RKO (cell line): ENCODE results near the gene CTDSPL2.
"Not testable (repeated sequence)": the region's sequence is repeated elsewhere in the genome, so short reads cannot be mapped to it uniquely, and the experiment has no call there.

Source experiments
- DNase-seq: peaks from one replicate; pipeline ENCODE4 v3.0.0-alpha.2; 2016; ENCODE audit warnings: low spot score

CTDSPL2 gene

DNA sequence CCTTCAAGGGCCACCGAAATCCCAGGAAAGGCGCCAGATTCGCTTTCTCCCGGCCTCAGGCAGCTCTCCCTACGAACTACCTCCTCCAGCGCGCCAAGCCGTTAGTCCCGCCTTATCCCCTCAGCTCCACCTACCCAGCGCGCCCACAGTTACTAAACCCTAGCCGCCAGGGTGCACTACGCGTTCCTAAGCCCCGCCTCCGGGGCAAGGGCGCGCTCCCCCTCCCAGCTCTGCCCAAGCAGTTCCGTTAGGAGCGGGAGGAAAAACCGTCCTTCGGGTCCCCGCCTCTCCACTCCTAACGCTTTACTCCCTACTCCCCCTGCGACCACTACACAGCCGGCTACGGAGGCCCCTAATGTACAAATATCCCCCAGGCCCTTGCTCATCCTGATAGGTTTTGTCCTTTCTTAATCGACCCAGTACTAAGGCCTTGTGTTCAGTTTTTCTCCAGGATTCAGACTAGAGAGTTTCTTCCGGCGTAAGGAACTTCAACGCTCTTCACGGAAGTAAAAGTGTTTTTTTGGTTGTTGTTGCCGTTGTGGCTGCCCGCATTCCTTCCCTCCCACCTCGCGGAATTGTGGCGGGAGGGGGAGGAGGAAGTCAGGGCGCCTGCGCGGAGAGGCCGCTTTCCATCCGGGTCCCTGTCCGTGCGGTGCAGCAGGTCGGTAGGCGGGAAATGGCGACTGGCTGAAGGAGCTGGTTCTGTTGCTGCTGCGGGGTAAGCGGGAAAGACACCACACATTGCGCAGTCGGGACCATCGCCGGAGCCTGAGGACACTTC lies at the start of gene CTDSPL2:
TSS of gene CTDSPL2 (plus strand) at position 655 of the 781 bp plus-strand sequence. CDS start 31,386 bp downstream, outside the sequence.
- DNase-seq: peak; percentile 98

DNA sequence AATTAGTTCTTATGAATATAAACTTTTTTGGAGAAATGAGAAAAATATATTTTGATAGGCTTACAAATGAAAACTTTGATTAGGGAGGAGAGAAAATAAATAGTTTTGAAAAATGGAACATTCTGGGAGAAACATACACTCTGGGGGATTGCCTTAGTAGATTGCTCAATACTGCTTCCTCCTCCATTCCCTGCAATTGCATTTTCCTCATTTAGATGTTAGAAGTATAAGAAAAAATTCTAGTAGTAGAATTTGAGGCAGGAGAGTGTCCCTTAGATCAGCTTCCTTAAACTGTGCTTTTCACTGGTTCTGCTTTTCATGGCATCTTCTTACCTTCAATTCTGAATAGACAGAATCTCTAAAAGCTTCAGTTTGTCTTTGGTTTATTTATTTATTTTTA lies 46.2 kb upstream of the CTDSPL2 start:
- DNase-seq: no peak

DNA sequence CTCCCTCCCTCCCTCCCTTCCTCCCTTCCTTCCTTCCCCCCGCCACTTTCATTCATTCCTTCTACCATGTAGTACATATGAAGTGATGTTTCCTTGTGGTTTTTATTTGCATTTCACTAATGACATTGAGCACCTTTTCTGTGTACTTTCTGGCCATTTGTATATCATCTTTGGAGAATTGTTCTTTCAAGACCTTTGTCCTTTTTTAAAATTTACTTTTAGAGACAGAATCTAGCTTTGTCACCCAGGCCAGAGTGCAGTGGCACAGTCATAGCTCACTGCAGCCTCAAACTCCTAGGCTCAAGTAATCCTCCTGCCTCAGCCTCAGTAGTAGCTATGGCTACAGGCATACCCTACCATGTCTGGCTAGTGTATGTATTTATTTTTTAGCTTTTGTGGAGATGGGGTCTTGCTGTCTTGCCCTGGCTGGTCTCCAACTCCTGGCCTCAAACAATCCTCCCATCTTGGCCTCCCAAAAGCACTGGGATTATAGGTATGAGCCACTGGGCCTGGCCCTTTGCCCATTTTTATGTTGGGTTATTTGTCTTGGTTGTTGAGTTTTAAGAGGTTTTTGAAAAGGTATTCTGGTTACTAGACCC lies 42.0 kb upstream of the CTDSPL2 start:
- DNase-seq: no peak

DNA sequence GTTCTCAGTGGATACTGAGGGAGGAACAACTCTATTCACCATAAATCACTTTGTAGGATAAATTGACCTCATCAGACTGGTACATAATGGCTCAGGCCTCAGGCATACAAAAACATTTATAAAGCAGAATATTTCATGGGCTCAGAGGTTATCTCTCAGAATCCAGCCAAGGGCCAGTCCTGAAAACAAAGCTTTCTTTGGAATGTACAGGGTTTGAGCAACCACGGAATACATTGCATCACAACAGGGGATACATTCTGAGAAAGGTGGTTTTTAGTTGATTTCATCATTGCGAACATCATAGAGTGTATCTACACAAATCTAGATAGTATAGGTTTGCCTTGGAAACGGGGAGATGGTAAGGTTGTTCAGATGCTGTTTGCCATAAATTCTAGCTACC lies 33.4 kb upstream of the CTDSPL2 start:
- DNase-seq: no peak

DNA sequence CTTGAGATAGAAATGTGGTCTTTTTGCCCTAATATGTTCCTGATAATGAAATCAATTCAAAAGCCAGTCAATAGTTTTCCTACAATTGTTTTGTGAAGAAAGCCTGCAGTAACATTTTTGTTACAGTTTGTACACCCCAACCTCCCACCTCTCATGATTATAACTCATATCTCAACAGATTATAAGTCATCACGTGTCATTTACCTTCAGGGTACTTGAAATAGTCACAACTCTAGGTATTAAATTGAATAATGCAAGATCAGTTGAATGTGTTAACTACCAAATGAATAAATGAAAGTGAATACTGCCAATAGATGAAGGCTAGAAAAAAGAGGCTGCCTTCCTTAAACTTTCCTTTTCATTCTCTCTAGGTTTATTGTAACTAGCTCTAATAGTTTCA lies 32.9 kb upstream of the CTDSPL2 start:
- DNase-seq: no peak

DNA sequence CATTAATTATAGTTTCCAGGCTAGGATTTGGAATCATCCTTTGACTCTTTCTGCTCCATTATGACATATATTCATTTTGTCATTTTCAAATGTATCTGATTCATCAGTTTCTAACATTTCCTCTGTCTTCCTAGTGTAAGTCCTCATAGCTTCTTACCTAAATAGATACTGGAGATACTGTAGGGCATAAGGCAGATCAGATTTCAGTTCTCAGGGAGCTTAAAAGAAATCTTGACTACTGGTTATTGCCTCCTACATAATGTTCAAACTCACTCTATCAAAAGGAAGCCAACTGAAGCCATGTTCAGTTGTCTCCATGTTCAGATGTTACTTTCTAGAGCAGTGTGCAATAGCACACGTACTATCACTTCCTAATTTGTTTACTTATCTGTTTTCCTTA lies 29.6 kb upstream of the CTDSPL2 start:
- no peak for DNase-seq

DNA sequence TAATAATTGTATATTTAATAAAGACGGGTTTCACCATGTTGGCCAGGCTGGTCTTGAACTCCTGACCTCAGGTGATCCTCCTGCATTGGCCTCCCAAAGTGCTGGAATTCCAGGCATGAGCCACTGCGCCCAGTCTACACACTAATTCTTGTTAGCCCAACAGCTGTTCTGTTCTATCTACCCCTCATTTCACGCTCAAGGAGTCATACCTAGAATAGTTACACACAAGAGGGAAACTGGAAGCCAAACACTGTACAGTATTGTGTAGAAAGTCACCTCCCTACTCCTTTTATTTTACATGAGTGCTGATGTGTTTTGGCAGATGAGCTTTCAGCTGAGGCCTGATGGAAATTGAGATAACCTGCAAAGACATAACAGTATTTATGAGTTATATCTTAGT lies 13.4 kb upstream of the CTDSPL2 start:
- DNase-seq: no peak

DNA sequence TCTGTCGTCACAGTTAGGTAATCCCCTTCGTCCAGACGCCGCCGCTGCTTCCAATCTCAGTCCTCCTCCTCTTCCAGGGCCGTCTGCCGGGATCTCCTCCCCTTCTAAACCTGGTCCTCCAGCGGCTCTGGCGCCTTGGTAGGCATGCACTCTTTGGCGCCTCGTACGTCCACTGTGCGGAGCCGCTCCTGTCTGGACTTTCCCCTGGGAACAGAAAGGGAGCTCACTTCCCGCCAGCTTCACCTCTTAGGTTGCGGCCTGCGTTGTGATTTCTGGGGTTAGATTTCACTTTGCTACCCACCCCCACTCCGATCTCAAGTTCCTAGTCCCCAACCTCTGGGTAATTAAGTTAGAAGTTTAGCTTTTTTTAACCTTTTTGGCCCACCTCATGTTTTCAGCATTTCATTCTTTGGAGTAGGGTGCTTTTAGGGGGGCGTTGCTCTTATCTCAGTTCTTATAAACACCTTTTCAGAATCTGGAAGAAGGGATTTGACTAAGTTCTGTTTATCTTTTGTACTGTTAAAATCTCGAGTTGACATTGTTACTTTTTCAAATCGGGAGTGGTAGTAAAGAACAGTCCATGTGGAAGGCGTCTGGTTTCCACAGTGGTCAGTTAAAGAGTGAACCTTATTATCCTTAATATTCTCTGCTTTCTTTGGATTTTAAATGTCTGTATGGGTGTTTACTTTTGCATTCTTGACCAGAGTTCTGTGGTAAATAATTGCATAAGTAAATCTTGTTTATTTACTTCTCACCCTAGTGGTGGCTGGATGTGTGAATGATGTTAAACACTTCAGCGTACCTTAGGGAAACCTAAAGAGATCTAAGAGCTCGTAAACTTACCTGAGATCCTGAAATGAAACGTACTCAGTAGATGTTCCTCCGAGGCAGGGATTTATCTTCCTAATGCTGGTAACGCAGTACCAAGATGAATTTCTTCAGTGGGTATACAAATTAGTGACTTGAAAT lies 611 bp downstream of the CTDSPL2 start:
- DNase-seq: peak; percentile 74

DNA sequence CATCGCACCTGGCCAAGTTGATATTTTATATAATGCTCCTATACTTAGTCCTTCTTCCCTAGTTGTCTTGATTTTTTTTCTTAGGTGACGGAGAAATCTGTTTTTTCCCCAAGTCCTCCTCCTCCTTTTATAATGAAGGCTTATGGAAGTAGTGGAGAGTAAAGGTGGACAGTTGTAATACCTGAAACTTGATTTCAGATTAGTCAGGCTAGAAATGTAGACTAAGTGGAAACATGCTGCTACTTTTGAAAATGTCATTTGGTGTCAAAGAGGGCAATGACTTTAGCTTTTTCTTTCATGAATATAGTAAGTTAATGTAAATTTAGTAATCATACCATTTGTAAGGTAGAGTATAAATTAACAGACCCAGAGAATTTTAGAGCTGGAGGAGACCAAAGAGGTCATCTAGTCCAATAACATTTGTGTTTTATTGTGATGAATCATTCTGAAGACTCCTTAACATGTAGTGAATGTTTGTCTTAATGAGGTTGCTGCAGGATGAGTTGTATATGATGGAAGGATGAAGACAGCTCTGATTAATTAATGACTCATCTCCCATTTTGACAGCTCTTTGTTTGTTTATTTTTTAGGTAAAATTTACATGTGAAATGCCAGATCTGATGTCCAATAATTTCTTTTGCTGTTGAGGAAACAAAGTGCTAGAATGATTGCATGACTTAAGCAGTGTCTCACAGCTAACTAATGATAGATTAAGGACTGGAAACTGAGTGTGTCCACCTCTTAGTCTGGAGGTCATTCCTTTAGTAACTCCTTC lies 8.7 kb downstream of the CTDSPL2 start:
- DNase-seq: peak; percentile 80

DNA sequence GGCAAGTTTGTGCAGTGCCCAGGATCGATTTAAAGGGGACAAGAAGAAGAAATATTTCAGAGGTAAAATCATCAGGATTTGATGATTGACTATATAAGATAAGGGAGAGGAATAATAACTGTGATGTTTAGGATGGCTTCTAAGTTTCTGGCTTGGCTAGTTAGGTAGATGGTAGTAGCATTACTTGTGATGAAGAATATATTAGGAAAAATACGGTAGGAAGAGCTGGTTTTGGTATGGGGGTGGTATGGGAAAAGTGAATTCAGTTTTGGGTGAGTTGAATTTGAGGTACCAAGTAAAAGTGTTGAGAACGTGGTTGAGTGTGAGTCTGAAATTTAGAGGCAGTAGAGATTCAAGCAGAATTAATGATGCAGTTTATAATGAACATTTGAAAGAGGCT lies 11.0 kb downstream of the CTDSPL2 start:
- no peak for DNase-seq

DNA sequence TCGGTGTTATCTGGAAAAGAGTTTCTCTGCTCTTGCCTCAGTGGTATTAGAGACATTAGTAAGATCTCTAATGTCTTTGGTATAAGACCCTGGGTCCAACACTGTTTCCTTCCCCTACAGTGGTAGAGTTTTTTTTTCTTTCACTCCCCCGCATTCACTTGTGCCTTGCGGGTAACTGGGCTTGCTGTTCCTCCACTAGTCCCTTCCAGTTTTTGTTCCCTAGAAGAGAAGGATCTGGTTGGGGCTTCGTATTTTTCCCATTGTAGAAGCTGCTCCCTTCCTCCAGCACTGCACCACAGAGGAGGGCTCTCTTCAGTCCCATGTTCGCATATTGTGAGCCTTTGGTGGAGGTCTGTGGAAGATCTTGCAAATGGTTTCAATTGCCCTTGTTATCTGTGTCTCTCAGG lies 13.7 kb downstream of the CTDSPL2 start:
- DNase-seq: no peak

DNA sequence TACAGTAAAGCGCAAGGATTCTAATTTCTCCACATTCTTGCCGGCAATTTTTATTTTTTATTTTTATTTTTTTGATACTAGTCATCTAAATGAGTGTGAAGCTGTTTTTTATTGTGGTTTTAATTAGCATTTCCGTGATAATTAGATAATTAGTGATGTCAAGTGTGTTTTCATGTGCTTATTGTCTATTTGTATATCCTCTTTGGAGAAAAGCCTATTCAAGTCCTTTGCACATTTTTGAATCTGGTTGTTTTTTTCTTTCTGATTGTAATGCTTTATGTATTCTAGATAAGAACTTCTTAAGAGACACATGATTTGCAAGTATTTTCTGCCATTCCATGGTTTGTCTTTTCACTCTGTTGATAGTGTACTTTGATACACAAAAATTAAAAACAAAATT lies 16.1 kb downstream of the CTDSPL2 start:
- DNase-seq: no peak

DNA sequence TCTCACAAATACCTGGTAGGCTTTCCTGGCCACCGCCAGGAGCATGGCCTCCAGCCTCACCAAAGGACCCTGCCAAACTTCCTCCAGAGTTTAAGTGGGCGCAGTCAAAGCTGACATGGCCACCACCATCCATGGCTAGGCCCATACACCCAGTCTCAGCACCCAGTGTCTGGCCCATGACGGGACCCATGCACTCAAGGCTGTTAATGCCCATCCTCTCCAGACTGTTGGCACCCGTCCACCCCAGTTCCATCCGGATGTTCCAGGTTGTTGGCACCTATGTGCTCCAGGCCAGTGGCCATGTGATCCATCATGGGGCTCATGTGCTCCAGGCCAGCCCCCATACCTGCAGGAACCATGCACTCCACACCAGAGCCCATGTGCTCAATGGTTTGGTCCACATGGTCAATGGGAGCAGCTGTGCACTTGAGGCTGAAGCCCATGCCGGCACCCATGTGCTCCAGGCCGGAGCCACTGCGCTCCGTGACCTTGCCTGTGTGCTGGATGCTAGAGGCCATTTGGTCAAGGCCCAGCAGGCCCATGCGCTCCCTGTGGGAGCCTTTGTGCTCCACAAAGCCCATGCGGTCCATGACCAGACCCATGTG lies 20.4 kb downstream of the CTDSPL2 start:
- no peak for DNase-seq

DNA sequence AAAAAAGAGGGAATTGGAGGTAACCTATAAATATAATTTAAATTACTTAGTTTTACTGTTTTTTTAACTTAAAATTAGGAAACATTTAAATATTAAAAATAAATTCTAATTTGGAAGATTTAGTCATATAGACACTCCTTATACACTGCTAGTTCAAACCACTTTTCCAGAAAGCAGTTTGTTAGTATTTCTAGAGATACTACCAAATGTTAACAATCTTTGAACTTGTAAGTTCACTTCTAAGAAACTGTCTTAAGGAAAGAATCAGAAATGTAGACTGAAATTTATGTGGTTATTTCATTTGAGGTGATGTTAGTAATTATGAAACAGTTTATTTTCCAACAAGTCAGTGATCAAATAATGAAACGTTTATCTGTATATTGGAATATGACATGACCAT lies 22.7 kb downstream of the CTDSPL2 start:
- DNase-seq: no peak

DNA sequence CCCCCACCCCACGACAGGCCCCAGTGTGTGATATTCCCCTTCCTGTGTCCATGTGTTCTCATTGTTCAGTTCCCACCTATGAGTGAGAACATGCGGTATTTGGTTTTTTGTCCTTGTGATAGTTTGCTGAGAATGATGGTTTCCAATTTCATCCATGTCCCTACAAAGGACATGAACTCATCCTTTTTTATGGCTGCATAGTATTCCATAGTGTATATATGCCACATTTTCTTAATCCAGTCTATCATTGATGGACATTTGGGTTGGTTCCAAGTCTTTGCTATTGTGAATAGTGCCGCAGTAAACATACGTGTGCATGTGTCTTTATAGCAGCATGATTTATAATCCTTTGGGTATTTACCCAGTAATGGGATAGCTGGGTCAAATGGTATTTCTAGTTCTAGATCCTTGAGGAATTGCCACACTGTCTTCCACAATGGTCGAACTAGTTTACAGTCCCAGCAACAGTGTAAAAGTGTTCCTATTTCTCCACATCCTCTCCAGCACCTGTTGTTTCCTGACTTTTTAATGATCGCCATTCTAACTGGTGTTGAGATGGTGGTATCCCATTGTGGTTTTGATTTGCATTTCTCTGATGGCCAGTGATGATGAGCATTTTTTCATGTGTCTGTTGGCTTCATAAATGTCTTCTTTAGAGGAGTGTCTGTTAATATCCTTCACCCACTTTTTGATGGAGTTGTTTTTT lies 26.3 kb downstream of the CTDSPL2 start:
- not testable (repeated sequence) for DNase-seq

DNA sequence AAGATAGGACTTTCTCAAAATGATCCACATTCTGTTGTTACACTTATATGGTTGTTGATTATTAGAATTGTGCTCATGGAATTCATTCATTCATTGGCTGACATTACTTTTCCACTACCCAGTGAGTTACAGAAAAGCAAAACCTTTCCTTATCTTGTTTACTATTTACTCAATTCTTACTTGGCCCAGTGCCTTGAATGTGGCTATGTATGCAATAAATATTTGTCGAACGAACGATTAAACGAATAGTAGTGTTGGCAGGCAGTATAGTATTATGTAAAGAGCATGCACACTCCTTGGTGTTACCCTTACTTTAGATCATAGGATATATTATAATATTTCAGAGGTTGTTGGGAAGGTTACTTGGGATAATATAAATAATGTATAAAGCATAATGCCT lies 31.0 kb downstream of the CTDSPL2 start:
- DNase-seq: no peak

DNA sequence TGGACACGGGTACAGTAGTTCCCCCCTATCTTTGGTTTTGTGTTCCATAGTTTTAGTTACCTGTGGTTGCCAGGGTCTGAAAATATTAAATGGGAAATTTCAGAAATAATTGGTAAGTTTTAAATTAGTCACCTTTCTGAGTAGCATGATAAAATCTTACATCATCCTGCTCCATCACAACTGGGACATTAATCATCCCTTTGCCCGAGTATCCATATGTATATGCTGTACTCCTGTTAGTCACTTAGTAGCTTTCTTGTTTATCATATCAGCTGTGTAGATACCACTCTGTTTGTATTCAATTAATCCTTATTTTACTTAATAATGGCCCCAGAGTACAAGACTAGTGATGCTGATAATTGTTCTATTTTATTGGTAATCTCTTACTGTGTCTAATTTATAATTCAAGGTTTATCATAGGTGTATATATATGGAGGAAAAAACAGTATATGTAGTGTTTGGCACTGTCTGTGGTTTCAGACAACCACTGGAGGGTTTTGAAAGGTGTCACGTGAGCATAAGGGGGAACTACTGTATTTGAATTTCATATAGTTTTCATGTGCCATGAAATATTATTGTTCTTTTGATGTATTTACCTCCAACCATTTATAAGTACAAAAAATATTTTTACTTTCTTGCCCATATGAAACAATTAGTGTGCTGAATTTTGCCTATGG lies 41.4 kb downstream of the CTDSPL2 start:
- peak; percentile 92 for DNase-seq

DNA sequence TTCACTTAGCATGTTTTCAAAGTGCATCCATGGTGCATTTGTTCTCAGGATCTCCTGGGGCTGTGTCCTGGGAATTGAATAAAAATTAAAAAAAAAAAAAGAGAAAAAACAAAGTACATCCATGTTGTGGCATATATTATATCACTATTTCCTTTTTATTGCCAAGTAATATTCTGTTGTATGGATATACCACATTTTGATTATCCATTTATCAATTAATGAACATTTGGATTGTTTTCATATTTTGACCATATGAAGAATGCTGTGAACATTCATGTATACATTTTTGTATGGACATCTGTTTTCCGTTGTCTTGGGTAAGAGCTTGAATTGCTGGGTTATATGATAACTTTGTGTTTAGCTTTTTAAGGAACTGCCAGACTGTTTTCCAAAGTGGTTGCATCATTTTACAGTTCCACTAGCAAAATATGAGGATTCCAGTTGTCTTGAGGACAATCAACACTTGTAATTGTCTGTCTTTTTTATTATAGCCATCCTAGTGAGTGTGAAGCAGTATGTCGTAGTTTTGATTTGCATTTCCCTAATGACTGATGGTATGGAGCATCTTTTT lies 44.5 kb downstream of the CTDSPL2 start:
- no peak for DNase-seq

DNA sequence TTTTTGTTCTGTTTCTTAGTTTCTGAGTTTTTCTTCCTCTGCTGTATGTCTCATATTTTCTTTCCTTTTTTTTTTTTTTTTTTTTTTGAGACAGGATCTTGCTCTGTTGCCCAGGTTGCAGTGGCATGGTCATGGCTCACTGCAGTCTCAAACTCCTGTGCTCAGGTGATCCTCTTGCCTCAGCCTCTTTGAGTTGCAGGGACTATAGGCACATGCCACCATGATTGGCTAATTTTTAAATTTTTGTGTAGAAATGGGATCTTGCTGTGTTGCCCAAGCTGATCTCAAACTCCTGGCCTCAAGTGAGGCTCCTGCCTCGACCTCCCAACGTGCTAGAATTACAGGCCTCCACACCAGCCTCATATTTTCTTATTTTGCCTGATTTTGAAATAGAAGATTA lies 51.9 kb downstream of the CTDSPL2 start:
- no peak for DNase-seq

DNA sequence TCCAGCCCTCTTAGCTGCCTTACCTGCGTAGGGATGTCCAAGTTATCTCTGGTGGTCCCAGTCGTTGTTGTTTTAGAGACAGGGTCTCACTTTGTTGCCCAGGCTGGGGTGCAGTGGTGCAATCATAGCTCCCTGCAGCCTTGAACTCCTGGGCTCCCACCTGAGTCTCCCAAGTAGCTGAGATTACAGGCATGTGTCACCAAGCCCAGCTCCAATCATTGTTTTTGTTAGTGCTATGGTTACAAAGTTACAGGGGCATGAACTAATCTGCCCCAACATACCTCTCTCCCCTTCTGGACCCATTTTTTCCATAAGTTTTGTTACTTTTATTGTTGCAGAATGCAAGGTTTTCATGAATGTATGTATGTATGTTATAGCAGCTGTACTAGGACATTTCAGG lies 54.7 kb downstream of the CTDSPL2 start:
- no peak for DNase-seq
